GM18519 (cell line): ENCODE measurements around the gene TEF.

Source experiments
- ATAC-seq: cut with Tn5 transposase; IDR thresholded peaks from one replicate; pipeline ENCODE4 v1.9.1; 2021; ENCODE audit warnings: mild to moderate bottlenecking, moderate library complexity; ENCODE audit not compliant: unreplicated experiment, low FRiP score

The TEF gene, protein sequence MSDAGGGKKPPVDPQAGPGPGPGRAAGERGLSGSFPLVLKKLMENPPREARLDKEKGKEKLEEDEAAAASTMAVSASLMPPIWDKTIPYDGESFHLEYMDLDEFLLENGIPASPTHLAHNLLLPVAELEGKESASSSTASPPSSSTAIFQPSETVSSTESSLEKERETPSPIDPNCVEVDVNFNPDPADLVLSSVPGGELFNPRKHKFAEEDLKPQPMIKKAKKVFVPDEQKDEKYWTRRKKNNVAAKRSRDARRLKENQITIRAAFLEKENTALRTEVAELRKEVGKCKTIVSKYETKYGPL

DNA sequence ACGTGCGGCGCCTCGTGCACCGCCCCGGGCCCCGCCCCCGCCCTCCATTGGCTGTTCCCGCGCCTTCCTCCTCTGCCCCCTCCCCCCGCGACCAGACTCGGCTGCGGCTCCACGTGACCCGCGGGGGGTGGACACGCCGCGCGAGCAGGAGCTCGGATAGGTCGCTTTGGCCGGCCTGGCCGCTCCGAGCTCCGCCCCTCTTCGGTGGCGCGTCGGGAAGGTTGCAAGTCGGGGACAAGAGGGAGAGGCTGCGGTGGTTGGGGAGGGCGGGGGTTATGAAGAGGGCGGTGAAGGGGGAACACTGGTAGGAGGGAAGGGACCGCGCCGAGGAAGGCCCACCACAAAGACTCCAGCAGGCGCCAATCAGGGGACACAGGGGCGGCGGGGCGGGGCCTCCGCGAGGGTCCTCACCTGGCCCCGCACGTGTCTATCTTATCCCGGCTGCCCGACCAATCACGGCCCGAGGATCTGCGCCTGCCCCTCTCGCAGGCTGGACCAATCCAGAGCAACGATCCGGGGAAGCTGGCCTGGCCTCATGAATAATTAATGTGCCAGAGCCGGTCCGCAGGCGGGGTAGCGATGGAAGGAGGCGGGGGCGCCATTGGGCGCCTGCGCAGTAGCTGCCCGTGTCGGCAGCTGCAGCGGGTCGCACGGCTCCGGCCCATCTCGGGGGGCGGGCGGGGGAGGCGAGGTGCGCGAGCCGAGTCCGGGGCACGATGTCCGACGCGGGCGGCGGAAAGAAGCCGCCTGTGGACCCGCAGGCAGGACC, at the start of gene TEF:
Gene TEF (plus strand): TSS at position 614 of the 769 bp plus-strand sequence. CDS start 103 bp downstream, at position 717.
- peak; percentile 76 for ATAC-seq

DNA sequence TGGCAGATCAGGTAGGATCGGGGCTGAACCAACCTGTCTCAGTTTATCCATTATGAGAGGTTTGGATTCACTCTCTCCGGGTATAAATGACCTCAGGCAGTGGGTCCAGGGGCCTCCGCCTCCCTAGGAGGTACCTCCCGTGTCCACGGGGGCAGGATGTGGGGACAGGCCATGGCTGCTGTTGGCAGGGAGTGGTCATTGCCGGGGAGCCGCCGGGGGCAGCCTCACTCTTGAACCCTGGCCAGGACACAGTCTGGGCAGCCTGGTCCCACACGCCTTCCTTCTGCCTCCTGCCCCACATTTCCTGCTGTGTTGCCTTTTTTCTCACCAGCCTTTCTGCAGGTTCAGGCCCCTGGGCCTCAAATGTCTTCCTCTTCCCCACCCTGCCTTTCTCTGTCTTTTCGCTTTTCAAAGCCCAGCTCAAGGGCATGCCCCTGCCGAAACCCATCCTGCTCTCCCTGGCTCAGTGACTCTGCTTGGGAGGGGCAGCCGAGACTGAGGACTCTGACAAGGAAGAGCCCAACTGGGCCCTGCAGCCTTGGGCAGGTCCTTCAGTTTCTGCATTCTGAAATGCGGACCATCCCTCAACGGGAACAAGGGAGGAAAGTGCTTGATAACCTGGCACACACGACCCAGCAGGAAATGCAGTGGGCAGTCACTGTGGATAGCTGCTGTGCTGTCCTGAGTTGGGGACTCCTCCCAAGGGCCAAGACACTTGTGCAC, 49.4 kb upstream of the TEF start:
- no peak for ATAC-seq

DNA sequence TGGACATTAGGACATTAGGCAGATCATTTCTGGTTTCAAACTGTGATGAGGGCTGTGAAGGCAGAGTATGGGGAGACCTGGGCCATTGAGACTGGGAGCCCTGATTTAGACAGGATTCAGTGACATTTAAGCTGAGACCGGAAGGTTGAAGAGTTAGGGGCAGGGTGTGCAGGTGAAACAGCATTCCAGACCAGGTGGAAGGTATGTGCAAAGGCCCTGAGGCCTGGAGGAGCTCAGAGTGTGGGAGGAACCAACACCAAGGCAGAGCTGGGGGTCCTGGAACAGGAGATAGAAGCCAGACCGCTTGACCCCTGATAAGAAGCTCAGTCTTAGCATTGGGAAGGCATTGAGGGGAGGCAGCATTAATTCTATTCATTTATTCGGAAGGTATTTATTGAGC, 47.9 kb upstream of the TEF start:
- no peak for ATAC-seq

DNA sequence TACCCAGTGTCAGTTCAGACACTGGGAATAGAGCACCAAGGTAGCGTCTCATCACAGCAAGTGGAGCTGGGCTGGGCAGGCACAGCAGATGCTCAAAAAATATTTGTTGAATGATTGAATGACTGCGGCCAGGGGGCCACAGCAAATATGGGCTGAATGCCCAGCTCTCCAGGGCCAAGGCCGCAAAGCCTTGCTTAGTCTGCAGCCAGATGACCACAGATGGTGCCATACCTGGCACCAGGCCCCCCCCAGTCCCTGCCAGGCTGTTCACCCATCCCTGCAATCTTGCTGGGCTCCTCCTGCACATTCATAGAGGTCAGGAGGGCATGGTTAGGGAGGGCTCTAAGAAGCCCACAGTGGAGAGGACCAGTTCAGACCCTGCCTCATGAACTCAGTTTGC, 47.5 kb upstream of the TEF start:
- no peak for ATAC-seq

DNA sequence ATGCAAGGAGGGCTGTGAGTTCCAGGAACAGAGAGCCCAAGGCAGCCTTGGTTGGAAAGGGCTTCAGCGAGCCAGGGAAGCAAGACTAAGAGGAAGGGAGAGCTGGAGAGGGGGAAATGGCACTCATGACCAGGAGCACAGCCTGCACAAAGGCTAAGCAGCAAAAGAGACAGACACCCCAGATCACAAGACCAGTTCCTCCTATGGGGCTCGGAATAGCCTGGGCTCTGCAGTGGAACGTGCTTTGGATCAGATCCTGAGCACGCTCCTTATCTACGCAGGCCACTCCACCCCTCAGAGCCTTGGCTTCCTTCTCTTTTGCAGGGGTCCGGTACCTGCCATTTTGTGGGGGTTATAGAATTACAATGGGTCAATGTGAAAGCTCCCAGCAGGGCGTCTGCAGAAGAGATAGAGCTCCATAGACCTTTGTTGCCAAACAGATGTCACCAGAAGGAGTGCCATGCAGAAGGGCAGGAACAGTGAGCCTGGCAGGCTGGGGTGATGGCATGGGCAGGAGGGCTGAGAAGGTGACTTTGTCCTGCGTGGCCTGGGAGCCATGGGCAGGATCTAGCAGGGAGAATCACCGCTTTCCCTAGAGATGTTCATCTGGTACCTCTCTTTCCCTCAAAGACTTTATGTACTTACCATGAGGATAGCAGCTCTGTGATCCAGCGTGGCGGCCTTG, 46.6 kb upstream of the TEF start:
- ATAC-seq = no peak

DNA sequence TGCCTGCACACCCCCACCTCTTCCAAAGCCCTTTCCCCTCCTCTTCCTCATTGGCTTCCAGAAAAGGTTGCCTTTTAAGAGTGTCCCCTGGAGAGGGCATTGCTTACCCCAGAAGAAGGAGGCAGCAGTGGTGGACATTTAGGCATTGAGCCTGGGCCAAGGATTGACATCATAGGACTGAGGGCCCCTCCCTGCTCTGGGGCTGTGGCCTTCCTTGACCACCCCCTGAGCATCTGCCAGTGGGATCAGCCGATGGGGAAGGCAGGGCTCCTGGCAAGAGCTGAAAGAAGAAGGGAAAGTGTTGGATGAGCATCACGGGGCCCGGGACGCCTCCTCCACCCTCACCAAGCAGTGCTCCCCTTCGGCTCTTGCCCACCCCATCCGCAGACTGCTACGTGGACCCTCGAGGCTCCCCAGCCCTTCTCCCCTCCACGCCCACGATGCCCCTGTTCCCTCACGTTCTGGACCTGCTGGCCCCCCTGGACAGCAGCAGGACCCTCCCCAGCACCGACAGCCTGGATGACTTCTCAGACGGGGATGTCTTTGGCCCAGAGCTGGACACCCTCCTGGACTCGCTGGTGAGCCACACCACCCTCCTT, 43.0 kb upstream of the TEF start:
- no peak for ATAC-seq

DNA sequence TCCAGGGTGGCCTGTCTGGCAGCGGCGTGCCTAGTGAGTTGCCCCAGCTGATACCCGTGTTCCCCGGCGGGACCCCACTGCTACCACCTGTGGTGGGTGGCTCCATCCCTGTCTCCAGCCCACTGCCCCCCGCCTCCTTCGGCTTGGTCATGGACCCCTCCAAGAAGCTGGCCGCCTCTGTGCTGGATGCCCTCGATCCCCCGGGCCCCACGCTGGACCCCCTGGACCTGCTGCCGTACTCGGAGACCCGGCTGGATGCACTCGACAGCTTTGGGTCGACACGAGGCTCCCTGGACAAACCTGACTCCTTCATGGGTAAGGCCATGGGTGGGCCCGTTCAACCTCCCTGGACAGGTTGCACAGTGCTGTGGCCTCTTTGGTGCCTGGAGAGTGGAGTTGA, 41.9 kb upstream of the TEF start:
- no peak for ATAC-seq

DNA sequence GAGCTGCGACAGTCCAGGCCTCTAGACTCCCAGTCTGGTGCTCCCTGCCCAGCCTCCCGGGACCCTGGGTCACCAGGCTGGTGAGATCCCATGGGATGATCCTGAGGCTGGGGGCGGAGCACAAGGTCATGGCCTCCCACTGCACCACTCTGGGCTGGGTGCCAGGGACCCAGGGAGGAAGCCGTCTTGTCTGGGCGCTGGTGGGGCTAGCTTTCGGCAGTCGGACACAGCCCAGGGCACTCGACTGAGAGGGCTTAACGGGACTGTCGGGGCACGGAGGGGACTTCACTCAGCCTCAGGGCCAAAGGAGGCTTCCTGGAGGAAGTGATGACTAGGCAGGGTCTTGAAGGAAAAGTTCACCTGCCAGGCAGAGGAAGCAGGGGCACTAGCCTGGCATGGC, 41.4 kb upstream of the TEF start:
- ATAC-seq = no peak

DNA sequence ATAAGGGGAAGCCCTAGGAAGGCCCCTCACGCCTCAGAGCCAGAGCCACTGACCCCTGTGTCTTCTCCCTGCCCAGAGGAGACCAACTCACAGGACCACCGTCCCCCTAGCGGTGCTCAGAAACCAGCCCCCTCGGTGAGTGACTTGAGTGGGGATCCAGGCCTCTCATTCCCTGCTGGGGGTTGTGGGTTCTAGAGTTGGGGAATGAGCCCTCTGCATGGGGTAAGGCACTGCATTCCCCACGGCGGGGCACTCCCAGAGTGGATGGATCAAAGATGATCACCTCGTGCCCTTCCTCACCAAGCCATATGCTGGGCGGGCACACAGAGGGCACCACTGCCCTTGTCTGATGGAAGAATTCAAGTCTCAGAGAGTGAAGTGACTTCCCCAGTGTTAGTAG, 40.7 kb upstream of the TEF start:
- ATAC-seq = no peak

DNA sequence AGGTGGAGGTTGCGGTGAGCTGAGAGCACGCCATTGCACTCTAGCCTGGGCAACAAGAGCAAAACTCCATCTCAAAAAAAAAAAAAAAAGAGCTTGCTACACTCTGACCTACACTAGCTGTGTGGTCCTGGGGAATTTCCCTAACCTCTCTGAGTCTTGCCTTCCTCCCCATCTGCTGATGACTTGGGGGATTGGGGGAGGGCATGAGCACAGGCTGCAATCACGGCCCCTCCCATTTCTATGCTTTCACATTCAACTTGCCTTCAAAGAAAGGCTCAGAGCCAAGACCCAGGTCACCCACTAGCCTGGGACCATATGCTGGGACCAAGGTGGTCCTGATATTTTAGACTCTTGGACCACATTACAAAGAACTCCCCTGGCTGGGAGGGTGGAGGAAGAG, 39.8 kb upstream of the TEF start:
- no peak for ATAC-seq

DNA sequence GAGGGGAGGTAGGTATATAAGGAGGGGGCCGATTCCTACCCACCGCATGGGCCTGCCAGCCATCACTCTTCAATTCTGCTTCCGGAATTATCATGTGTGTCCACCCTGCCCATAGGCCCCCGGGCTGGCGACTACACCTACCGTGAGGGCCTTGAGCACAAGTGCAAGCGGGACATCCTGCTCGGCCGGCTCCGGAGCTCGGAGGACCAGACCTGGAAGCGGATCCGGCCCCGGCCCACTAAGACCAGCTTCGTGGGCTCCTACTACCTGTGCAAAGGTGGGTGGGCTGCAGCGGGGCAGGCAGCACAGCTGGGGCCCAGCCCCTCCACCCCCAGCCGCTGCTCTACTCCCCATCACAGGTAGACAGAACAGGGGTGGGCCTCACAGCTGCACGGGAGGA, 38.4 kb upstream of the TEF start:
- no peak for ATAC-seq

DNA sequence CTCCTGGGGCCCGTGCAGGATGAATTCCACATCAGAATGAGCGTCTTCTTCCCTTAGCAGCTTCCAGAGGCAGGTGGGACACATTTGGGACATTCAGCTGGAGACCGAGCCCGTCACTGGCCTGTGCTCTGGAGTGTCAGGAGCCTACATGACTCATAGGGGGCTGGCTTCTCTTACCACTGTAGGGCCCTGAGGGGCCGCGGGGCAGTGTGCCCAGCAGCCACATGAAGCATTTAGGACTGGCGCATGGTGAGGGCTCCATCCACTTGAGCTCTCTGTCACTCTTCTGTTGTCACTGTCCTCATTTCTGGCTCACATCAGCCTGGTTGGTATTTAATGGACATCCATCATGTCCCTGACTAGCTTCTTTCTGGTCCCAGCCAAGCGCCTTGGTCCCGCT, 38.0 kb upstream of the TEF start:
- ATAC-seq = no peak

DNA sequence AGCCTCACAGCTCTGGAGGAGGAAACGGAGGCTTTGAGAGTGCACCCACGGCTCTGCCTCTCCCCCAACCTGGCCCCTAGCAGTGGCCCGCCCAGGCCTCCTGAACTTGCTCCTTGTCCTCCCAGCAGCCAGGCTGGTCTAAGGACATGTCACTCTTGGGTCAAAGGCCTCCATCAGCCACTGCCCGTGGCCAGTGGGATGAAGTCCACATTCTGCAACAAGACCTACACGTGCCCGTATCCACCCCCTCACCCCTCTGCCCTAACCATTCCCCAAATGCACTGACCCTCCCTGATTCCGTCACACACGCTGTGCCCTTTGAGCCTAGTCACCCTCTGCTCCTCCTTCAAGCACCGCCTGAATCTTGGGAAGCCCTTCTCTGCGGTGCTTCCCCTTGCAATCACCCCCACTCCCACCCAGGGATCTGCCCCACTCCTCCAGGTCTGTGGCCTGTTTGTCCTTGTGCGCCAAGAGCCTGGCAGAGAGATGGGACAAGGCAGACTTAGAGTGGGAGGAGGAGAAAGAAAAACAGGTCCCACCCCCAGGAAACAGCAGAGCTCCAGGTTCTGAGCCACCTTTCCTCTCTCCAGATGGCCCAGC, 37.5 kb upstream of the TEF start:
- no peak for ATAC-seq

DNA sequence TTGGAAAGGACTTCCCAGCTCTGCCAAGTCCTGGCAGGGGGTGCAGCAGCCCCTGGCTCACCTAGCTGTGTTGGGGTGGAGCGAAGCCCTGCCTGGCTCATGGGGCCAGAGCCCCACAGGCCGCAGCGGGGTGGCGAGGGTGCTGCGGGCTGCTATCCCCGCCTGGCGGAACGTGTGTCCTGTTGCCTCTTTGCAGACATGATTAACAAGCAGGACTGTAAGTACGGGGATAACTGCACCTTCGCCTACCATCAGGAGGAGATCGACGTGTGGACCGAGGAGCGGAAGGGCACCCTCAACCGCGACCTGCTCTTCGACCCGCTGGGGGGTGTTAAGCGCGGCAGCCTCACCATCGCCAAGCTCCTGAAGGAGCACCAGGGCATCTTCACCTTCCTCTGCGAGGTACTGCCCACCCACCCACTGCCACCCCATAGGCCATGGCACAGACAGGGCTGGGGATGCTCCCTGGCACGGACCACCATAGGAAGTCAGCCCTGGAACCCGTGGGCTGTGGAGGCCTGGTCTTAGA, 35.9 kb upstream of the TEF start:
- ATAC-seq = no peak

DNA sequence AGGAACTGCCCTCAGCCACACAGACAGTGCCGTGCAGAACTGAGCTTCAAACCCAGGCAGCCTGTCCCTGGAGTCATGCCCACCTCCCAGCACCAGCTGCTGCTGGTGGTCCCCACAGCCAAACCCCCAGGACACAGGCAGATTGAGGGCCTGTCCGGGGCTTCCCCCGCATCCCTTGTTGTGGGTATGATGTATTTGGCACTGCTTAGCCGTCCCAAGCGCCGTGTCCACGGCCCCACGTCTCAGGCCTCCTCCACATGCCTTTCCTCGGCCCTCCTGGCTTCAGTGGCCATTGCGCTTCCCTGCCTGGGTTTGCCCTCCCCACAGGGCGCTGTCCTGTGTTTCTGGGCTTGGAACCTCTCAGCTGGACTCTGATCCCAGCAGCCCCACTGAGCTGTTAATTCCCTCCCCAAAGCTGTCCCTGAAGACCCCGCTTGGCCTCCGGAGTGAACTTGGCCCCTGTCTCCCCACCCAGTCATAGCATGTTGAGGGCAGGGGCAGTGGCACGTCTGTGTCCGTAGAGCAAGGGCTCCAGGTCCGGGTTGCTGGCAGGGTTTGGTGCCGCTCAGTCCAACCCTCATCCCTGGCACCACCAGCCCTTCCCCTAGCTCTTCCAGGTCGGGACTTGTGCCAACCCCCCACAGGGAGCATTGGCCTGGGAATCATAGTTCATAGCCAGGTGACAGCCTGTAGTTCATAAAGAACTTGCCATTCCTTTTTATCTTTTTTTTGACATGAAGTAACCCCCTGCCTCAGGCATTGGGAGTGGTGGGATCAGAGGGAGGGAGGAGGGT, 34.5 kb upstream of the TEF start:
- no peak for ATAC-seq

DNA sequence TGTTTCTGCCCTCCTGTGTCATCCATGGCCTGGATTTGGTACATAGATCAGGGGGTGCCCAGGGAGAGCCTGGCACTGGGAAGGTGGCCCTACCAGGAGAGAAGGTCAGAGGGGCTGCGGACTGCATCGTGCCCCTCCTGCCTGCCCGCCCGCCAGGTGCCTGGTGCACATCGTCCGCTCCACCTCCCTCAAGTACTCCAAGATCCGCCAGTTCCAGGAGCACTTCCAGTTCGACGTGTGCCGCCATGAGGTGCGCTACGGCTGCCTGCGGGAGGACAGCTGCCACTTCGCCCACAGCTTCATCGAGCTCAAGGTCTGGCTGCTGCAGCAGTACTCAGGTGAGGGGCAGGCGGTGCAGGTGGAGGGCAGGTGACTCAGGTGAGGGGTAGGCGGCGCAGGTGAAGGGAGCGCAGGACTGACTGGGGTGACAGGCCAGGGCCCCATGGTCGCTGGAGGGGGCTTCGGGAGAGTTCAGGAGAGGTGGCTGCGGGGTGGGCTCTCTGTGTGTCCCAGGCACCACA, 32.7 kb upstream of the TEF start:
- ATAC-seq = no peak

DNA sequence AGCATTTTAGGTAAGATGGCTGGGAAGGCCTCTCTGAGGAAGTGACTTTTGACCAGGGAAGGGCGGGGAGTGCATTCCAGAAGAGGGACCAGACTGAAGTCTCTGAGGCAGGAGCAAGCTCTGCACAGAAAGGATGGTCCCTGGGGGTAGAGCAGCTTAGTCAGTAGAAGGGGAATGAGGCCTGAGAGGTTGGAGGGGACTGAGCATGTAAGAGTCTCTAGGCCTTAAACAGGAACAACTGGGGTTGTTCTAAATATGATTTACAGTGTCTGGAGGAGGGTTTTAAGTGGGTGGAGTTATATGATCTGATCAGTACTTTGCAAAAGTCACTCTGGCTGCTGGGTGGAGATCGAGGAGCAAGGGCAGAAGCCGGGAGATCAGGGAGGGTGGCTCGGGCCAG, 31.7 kb upstream of the TEF start:
- no peak for ATAC-seq

DNA sequence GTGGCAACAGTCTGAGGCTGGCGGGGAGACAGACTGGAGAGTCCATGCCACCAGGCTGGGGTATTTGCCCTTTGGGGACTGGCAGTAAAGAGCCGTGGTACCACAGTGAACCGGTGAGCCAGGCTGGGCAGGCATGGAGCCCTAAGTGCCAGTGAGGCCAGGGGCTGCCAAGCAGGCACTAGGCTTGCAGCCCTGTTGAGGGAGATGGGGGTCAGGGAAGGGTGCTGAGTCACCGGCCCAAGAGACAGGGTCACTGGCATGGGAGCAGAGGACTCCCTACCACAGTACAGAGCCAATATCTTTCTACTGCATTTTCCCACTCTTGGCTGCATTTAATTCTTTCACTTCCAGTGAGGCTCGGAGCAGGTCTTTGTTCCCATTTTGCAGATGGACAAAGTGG, 30.7 kb upstream of the TEF start:
- no peak for ATAC-seq

DNA sequence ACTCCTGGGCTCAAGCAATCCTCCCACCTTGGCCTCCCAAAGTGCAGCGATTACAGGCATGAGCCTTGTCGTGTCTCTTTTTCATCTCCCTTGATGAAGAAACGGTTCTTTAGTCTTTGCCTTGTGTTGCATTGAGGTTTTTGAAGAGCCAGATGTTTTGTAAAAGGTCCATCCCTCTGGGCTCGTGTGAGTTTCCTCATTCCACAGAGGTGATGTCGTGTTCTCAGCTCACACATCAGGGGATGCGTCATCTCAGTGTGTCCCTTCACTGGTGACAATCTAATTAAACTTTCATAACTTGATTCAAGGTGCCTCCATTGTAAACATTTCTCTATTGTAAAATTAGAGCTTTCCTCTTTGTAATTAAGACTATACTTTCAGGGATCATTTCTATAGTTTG, 29.7 kb upstream of the TEF start:
- no peak for ATAC-seq
